ENCODE results near the gene SDHAF4.

The SDHAF4 gene

DNA sequence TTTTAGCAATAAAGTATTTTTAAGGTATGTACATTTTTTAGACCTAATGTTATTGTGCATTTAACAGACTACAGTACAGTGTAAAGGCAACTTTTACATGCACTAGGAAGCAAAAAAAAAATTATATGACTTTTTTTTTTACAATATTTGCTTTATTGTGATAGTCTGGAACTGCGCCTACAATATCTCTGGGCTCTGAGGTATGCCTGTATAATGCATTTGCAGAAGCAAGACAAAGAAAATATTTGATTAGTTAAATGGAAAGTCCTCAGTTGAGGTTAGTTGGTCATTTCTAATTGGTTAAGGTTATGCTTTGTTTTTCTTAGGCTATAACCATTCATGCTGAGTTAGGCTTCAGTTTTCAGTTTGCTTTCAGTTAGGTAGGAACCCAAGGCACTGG, 54.0 kb downstream of the SDHAF4 start:
- ATAC-seq (ENCODE audit: low read depth) (no peak), DNase-seq (ENCODE audit: low spot score) (no peak)
- H3K4me1 ChIP-seq (ENCODE audit: insufficient read depth, poor library complexity, severe bottlenecking): no peaks in the 10 kb centered on the region
- H3K27me3 ChIP-seq (ENCODE audit: insufficient read depth, poor library complexity, severe bottlenecking): no peaks in the 10 kb centered on the region
- no peaks in the 10 kb centered on the region for H3K9me3 ChIP-seq (ENCODE audit: severe bottlenecking)
- no peak overlapping the region for H3K4me3 ChIP-seq (ENCODE audit: severe bottlenecking)
- H3K36me3 ChIP-seq (ENCODE audit: low read depth): no peaks in the 10 kb centered on the region
- H3K27ac ChIP-seq (ENCODE audit: poor library complexity, severe bottlenecking): no peak overlapping the region
- TF ChIP-seq, protein P1, sequence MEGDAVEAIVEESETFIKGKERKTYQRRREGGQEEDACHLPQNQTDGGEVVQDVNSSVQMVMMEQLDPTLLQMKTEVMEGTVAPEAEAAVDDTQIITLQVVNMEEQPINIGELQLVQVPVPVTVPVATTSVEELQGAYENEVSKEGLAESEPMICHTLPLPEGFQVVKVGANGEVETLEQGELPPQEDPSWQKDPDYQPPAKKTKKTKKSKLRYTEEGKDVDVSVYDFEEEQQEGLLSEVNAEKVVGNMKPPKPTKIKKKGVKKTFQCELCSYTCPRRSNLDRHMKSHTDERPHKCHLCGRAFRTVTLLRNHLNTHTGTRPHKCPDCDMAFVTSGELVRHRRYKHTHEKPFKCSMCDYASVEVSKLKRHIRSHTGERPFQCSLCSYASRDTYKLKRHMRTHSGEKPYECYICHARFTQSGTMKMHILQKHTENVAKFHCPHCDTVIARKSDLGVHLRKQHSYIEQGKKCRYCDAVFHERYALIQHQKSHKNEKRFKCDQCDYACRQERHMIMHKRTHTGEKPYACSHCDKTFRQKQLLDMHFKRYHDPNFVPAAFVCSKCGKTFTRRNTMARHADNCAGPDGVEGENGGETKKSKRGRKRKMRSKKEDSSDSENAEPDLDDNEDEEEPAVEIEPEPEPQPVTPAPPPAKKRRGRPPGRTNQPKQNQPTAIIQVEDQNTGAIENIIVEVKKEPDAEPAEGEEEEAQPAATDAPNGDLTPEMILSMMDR (IDR thresholded peaks at IDR 0.05; ENCODE audit: poor library complexity, severe bottlenecking): no peak

DNA sequence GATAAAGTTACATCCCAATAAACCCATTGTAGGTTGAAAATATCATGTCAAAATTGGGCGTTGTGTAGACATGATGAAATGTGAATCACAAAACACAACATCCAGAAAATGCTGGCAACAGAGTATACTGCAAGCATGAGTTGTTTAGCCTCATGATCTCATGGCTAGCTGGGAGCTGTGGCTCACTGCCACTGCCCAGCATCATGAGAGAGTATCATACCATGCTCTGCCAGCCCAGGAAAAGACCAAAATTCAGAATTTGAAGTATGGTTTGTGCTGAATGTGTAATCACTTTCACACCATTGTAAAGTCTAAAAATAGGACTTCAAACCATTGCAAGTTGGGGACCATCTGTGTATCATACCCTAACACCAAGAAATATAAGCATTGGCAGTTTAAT, 55.7 kb downstream of the SDHAF4 start:
- ATAC-seq (ENCODE audit: low read depth): 0 out of 3 replicates have a peak, but pooled peaks have one; percentile 31
- Histone ChIP-seq H3K9me3 (ENCODE audit: severe bottlenecking) (no peaks in the 10 kb centered on the region), H3K4me1 (ENCODE audit: insufficient read depth, poor library complexity, severe bottlenecking) (no peaks in the 10 kb centered on the region), H3K27ac (ENCODE audit: poor library complexity, severe bottlenecking) (no peak overlapping the region), H3K27me3 (ENCODE audit: insufficient read depth, poor library complexity, severe bottlenecking) (no peaks in the 10 kb centered on the region), H3K36me3 (ENCODE audit: low read depth) (no peaks in the 10 kb centered on the region), H3K4me3 (ENCODE audit: severe bottlenecking) (no peak overlapping the region)
- TF ChIP-seq, protein P1 (IDR thresholded peaks at IDR 0.05; ENCODE audit: poor library complexity, severe bottlenecking): no peak
- DNase-seq (ENCODE audit: low spot score): no peak

DNA sequence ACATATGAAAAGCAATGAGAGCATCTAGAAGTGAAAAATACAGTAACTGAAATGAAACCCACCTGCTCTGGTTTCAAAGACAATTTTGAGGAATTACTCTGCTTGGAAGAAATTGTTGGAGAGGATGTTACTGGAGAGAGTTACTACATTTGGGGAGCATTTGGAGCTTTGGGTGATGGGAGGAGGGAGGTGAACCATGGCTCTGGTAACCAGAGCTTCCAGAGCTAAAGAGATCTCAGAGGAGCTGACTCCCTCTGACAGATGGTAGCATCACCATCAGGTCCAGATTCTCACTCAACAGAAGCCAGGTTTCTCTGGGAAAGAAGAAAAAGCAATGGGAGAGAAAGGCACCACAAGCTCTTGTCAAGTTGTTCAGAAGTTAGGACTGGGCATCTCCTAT, 58.7 kb downstream of the SDHAF4 start:
- ATAC-seq (ENCODE audit: low read depth) (no peak), DNase-seq (ENCODE audit: low spot score) (no peak)
- TF ChIP-seq, protein P1 (IDR thresholded peaks at IDR 0.05; ENCODE audit: poor library complexity, severe bottlenecking): no peak
- H3K27ac ChIP-seq (ENCODE audit: poor library complexity, severe bottlenecking): no peak overlapping the region
- H3K9me3 ChIP-seq (ENCODE audit: severe bottlenecking): no peaks in the 10 kb centered on the region
- no peak overlapping the region for H3K4me3 ChIP-seq (ENCODE audit: severe bottlenecking)
- H3K4me1 ChIP-seq (ENCODE audit: insufficient read depth, poor library complexity, severe bottlenecking): no peaks in the 10 kb centered on the region
- H3K36me3 ChIP-seq (ENCODE audit: low read depth): no peaks in the 10 kb centered on the region
- no peaks in the 10 kb centered on the region for H3K27me3 ChIP-seq (ENCODE audit: insufficient read depth, poor library complexity, severe bottlenecking)

DNA sequence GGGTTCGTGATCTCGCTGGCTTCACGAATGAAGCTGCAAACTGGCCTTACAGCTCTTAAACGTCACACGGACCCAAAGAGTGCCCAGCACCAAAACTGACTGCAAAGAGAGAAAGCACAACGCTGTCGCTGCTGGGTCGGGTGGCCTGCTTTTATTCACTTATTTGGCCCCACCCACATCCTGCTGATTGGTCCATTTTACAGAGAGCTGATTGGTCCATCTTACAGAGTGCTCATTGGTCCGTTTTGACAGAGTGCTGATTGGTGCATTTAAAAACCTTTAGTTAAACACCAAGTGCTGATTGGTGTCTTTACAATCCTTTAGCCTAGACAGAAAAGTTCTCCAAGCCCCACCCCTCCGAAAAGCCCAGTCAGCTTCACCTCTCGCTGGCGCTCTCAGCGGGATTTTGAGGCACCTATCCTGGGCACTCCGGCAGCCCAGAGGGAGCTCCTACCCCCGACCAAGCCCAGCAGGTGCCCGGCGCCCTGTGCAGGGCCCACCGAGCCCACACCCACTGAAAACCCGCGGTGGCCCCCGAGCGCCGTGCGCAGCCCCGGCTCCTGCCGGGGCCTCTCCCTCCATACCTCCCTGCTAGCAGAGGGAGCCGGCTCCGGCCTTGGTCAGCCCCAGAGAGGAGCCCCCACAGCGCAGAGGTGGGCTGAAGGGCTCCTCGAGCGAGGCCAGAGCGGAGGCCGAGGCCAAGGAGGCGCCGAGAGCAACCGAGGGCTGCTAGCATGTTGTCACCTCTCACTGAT, 60.9 kb downstream of the SDHAF4 start:
- ATAC-seq (ENCODE audit: low read depth): no peak
- TF ChIP-seq, protein P1 (IDR thresholded peaks at IDR 0.05; ENCODE audit: poor library complexity, severe bottlenecking): no peak

DNA sequence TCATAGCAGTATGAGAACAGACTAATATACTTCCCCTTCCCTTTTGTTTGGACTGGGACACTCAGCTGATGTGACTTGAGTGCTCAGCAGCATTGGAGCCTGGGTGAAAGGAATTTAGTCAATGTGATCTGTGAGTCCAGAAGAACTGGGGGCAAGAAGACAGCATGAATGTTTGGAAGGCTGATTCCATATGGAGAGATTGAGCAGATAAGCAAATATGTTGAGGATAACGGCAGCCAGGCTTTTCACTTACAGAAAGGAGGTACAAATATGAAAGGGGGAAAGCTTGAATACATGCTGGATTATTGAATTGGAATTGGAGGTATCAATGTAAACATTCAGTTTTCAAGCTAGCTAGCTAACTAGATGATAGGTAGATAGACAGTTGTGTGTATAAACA, 63.2 kb downstream of the SDHAF4 start:
- TF ChIP-seq, protein P1 (IDR thresholded peaks at IDR 0.05; ENCODE audit: poor library complexity, severe bottlenecking): no peak
- DNase-seq (ENCODE audit: low spot score) (no peak), ATAC-seq (ENCODE audit: low read depth) (no peak)
- no peak overlapping the region for H3K4me3 ChIP-seq (ENCODE audit: severe bottlenecking)
- H3K4me1 ChIP-seq (ENCODE audit: insufficient read depth, poor library complexity, severe bottlenecking): no peaks in the 10 kb centered on the region
- H3K27me3 ChIP-seq (ENCODE audit: insufficient read depth, poor library complexity, severe bottlenecking): no peaks in the 10 kb centered on the region
- no peaks in the 10 kb centered on the region for H3K36me3 ChIP-seq (ENCODE audit: low read depth)
- H3K9me3 ChIP-seq (ENCODE audit: severe bottlenecking): no peaks in the 10 kb centered on the region
- H3K27ac ChIP-seq (ENCODE audit: poor library complexity, severe bottlenecking): no peak overlapping the region

More for the DNA sequence above, 60.9 kb downstream of the SDHAF4 start:
- H3K36me3 ChIP-seq (ENCODE audit: low read depth): no peaks in the 10 kb centered on the region
- no peak overlapping the region for H3K27ac ChIP-seq (ENCODE audit: poor library complexity, severe bottlenecking)
- no peaks in the 10 kb centered on the region for H3K9me3 ChIP-seq (ENCODE audit: severe bottlenecking)
- H3K4me3 ChIP-seq (ENCODE audit: severe bottlenecking): no peak overlapping the region
- no peaks in the 10 kb centered on the region for H3K27me3 ChIP-seq (ENCODE audit: insufficient read depth, poor library complexity, severe bottlenecking)
- DNase-seq (ENCODE audit: low spot score): no peak
- H3K4me1 ChIP-seq (ENCODE audit: insufficient read depth, poor library complexity, severe bottlenecking): no peaks in the 10 kb centered on the region
